Measurements from ENCODE around the gene SCARB2.

- TF ChIP-seq POLR2A (IDR thresholded peaks at IDR 0.05) (no peak), CTCF (IDR thresholded peaks at IDR 0.05) (no peak)
Measured at GRCh38 chr4:76200771-76201231, 12.8 kb downstream of the SCARB2 start.

Data from sigmoid colon (tissue), 3 donors.